Skeletal muscle tissue (tissue), 4 donors: ENCODE measurements around the gene GAGE10. TPM values are rescaled to one million over a fixed set of nuclear protein-coding genes. Genes with fewer than 3 reads are reported as not detected.
A peak's percentile ranks its signal among the peaks of the same experiment; 100 is the strongest.
"Not testable (repeated sequence)": the region's sequence is repeated elsewhere in the genome, so short reads cannot be mapped to it uniquely, and the experiment has no call there.

Experiments used
- H3K27ac ChIP-seq: one replicate; pipeline ENCODE4 v1.7.0; 2013; ENCODE audit warnings: mild to moderate bottlenecking, low read depth, low read length, inconsistent platforms
- H3K27me3 ChIP-seq, 3 donors: one replicate each; pipeline ENCODE4 v1.7.0; 2013; ENCODE audit warnings: low read length in 3 of 3; ENCODE audit not compliant: control insufficient read depth in 3 of 3, insufficient read depth in 3 of 3
- H3K36me3 ChIP-seq, 3 donors: one replicate each; pipeline ENCODE4 v1.7.0; 2013; ENCODE audit warnings: low read length in 3 of 3; ENCODE audit not compliant: control insufficient read depth in 3 of 3, insufficient read depth in 3 of 3
- H3K4me1 ChIP-seq, 3 donors: one replicate each; pipeline ENCODE4 v1.7.0; 2013; ENCODE audit warnings: low read length in 3 of 3, mild to moderate bottlenecking in 3 of 3; ENCODE audit not compliant: control insufficient read depth in 3 of 3, insufficient read depth in 3 of 3
- H3K4me3 ChIP-seq, 3 donors: one replicate each; pipeline ENCODE4 v1.7.0; 2013; ENCODE audit warnings: low read length in 3 of 3
- H3K9ac ChIP-seq, 3 donors: one replicate each; pipeline ENCODE4 v1.7.0; 2013; ENCODE audit warnings: low read length in 3 of 3, mild to moderate bottlenecking in 3 of 3, moderate library complexity in 2 of 3, low read depth in 1 of 3
- H3K9me3 ChIP-seq, 3 donors: one replicate each; pipeline ENCODE4 v1.7.0; 2013; ENCODE audit warnings: low read length in 3 of 3; ENCODE audit not compliant: control insufficient read depth in 3 of 3
- total RNA-seq: library from RNA; depleted of rRNA; stranded (reverse); fragments of >200 nt; gene quantifications from one replicate; pipeline ENCODE4 v1.2.3, GENCODE V29; 2014
- donor health status: Osteomylitis.

Gene GAGE10
- total RNA-seq, 1 donor from 2014 or later: not detected

- H3K4me3 ChIP-seq: no peak overlapping the region
- peaks cover 0 to 2% (median 0%) of the 10 kb centered on the region in 3 donors for H3K27me3 ChIP-seq
- no peak overlapping the region for H3K27ac ChIP-seq
- peaks cover 0 to 4% (median 0%) of the 10 kb centered on the region in 3 donors for H3K4me1 ChIP-seq
- H3K36me3 ChIP-seq: no peaks in the 10 kb centered on the region
- no peaks in the 10 kb centered on the region for H3K9me3 ChIP-seq
- peak overlapping the region in 1 of 3 donors; percentile 20 for H3K9ac ChIP-seq
Observed at GRCh38 chrX:49291615-49292337, 11.7 kb upstream of the GAGE10 start.

DNA sequence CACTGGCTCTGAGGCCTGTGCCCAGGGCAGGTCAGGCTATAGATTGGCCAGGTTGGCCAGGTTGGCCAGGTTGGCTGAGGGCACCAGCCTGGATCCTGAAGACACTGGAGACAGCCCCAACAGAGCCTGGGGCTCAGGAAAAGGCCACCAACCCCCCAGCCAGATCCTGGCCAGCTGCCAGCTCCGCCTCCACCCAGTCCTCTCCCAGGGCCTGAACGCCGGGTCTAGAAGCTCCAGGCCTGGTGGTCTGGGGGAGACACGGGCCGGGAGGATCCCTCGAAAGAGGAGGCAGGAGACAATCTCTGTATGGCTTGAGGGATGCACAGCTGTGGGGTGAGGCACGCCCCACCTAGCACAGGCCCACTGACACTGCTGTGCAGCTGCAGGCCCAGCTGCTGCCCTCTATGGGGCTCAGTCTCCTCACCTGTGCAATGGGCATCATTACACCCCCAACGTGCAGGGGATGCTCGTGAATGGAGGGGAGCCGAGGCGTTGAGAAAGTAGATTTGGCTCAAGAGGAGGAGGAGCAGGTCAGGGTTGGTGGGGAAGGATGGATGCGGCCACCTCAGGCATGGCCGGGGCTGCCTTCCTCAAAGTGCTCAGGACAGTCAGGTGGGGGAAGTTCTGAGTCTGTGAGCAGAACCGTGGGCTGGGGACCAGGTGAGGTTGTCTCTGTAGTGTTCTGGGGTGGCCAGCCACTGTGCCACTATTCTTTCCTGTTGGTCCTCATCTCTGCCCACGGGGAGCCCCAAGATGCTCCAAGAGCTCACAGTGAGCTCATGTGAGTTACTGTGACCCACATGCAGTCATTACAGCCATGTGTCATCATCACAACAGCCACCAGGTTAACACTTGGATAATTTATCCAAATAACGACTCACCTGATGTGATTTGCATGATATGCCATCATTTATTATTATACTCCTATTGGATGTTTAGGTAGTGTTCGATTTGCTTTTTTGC lies 10.8 kb upstream of the GAGE10 start:
- H3K27ac ChIP-seq: no peak overlapping the region
- no peak overlapping the region for H3K4me3 ChIP-seq
- no peaks in the 10 kb centered on the region for H3K36me3 ChIP-seq
- H3K4me1 ChIP-seq: peaks cover 0 to 4% (median 0%) of the 10 kb centered on the region in 3 donors
- no peaks in the 10 kb centered on the region for H3K9me3 ChIP-seq
- H3K27me3 ChIP-seq: peaks cover 0 to 2% (median 0%) of the 10 kb centered on the region in 3 donors
- peak overlapping the region in 1 of 3 donors; percentile 20 for H3K9ac ChIP-seq

DNA sequence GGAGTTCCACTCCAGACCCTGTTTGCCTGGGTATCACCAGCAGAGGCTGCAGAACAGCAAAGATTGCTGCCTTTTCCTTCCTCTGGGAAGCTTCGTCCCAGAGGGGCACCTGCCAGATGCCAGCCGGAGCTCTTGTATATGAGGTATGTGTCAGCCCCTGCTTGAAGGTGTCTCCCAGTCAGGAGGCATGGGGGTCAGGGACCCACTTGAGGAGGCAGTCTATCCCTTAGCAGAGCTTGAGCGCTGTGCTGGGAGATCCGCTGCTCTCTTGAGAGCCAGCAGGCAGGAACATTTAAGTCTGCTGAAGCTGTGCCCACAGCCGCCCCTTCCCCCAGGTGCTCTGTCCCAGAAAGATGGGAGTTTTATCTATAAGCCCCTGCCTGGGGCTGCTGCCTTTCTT lies 4.2 kb upstream of the GAGE10 start:
- not testable (repeated sequence) for H3K4me3 ChIP-seq, H3K27me3 ChIP-seq, H3K9me3 ChIP-seq, H3K9ac ChIP-seq, H3K4me1 ChIP-seq, H3K27ac ChIP-seq, H3K36me3 ChIP-seq

DNA sequence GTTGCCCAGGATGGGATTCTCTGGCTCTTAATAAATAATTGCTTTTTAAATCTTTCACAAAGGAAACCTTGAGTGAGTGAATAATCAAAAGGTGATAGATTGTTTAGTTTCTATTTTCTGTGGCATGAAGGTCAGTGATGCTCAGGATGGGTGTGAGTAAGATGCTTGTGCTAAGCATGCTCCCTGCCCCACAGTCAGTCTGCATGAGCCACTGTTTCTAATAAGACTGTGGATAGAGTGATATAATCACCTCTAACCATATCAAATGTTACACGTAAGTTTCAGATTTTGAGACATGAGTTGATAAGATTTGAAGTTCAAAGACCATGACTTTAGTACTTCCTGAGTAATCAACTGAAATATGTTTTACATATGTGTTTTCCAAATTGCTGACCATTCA lies 2.7 kb upstream of the GAGE10 start:
- peaks cover 0 to 3% (median 0%) of the 10 kb centered on the region in 3 donors for H3K27me3 ChIP-seq
- no peaks in the 10 kb centered on the region for H3K36me3 ChIP-seq
- H3K4me1 ChIP-seq: no peaks in the 10 kb centered on the region
- H3K9me3 ChIP-seq: no peaks in the 10 kb centered on the region
- no peak overlapping the region for H3K9ac ChIP-seq
- H3K27ac ChIP-seq: no peak overlapping the region
- no peak overlapping the region for H3K4me3 ChIP-seq

- not testable (repeated sequence) for H3K9me3 ChIP-seq, H3K27ac ChIP-seq, H3K4me3 ChIP-seq, H3K36me3 ChIP-seq, H3K9ac ChIP-seq, H3K4me1 ChIP-seq, H3K27me3 ChIP-seq
Observed at GRCh38 chrX:49307775-49308174, 4.3 kb downstream of the GAGE10 start.

- Histone ChIP-seq H3K9me3 (no peaks in the 10 kb centered on the region), H3K36me3 (no peaks in the 10 kb centered on the region), H3K9ac (peak overlapping the region; percentile 24 to 74 (median 57)), H3K4me3 (peak overlapping the region; percentile 63 to 71 (median 70)), H3K27me3 (no peaks in the 10 kb centered on the region), H3K27ac (no peak overlapping the region), H3K4me1 (peaks cover 2 to 7% (median 3%) of the 10 kb centered on the region in 3 donors)
Observed at GRCh38 chrX:49308604-49309269, 5.3 kb downstream of the GAGE10 start.

DNA sequence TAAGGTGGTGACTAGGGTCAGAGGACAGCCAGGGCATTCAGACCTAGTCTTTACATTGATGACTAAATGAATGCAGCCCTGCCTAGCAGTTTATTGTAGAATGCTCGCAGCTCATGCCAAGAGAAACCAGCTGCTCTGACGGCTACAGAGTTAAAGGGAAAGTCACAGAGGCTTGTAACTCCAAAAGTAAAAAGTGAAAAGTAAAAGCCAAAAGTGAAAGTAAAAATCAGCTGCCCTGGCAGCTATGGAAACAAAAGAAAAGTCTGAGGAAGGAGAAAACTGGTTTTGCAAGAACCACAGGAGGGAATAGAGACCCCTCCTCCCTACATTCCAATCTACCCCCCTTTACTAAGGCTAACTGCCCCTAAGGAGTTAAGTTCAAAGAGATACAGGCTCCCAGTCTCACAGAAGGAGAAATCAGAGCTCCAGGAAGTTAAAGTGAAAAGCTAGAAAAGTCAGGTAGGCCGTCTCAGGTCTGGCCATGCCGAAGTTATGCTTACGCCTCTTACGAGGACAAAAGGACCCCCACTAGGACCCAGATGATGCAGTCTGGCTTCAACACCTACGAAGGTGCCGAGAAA lies 6.0 kb downstream of the GAGE10 start:
- Histone ChIP-seq H3K9ac (peak overlapping the region in 2 of 3 donors; percentile 62 to 74), H3K4me1 (peaks cover 2 to 7% (median 3%) of the 10 kb centered on the region in 3 donors), H3K27ac (peak overlapping the region; percentile 19), H3K27me3 (no peaks in the 10 kb centered on the region), H3K9me3 (no peaks in the 10 kb centered on the region), H3K36me3 (no peaks in the 10 kb centered on the region), H3K4me3 (peak overlapping the region; percentile 63 to 71 (median 70))

DNA sequence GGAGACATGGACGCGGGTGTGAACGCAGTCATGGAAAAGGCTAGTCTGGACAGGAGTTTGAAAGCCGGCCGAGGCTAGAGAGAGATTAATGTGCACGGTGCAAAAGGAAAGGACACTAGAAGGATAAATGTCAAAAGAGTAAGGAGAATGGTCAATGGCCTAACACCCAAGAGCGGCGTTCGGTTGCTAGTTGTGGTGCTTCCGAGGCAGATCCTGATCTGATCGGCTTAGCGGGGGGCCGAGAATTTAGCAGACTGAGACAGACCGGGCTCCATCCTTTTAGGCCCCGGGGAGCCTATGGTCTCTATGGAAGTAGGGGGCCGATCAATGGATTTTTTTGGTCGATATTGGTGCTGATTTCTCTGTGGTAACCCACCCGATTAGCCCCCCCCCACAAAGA lies 6.9 kb downstream of the GAGE10 start:
- H3K36me3 ChIP-seq: no peaks in the 10 kb centered on the region
- peak overlapping the region in 2 of 3 donors; percentile 63 to 70 for H3K4me3 ChIP-seq
- H3K4me1 ChIP-seq: peaks cover 2 to 7% (median 3%) of the 10 kb centered on the region in 3 donors
- no peaks in the 10 kb centered on the region for H3K9me3 ChIP-seq
- H3K27ac ChIP-seq: no peak overlapping the region
- peak overlapping the region in 1 of 3 donors; percentile 74 for H3K9ac ChIP-seq
- no peaks in the 10 kb centered on the region for H3K27me3 ChIP-seq

DNA sequence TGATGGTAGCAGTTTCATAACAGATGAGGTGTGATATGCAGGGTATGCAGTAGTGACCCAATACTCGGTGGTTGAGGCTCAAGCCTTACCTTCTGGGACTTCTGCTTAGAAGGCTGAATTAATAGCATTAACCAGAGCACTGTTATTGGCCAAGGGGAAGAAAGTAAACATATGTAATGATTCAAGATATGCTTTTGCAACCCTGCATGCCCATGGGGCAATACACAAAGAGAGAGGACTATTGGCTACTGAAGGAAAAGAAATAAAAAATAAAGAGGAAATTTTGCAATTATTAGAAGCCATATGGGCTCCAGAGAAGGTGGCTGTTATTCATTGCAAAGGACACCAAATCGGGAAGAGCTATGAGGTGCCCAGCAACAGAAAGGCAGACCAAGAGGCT lies 8.7 kb downstream of the GAGE10 start:
- Histone ChIP-seq H3K27ac (no peak overlapping the region), H3K4me1 (peaks cover 2 to 7% (median 3%) of the 10 kb centered on the region in 3 donors), H3K9ac (no peak overlapping the region), H3K9me3 (no peaks in the 10 kb centered on the region), H3K27me3 (no peaks in the 10 kb centered on the region), H3K4me3 (no peak overlapping the region), H3K36me3 (no peaks in the 10 kb centered on the region)
